ENCODE results near the gene CCSER1.

Gene CCSER1

GRCh38 chr4:91015861-91016260, 888.7 kb downstream of the CCSER1 start:
- Histone ChIP-seq H3K4me2 (ENCODE audit: low read depth, low read length, poor library complexity, severe bottlenecking) (no peak overlapping the region), H3K9ac (ENCODE audit: low read depth, low read length, poor library complexity, severe bottlenecking) (no peak overlapping the region), H2AFZ (ENCODE audit: low read length) (no peak overlapping the region), H3K36me3 (ENCODE audit: insufficient read depth, low read length) (no peaks in the 10 kb centered on the region), H3K9me3 (ENCODE audit: insufficient read depth, low read depth, low read length) (no peaks in the 10 kb centered on the region), H3K4me1 (ENCODE audit: insufficient read depth, low read length, poor library complexity, severe bottlenecking) (no peaks in the 10 kb centered on the region), H3K4me3 (ENCODE audit: low read length, poor library complexity, severe bottlenecking) (no peak overlapping the region), H3K9me2 (replicated peaks; ENCODE audit: low read depth, low read length) (no peaks in the 10 kb centered on the region), H3K79me2 (ENCODE audit: insufficient read depth, low read length) (no peaks in the 10 kb centered on the region), H4K20me1 (ENCODE audit: insufficient read depth, low read length, poor library complexity, severe bottlenecking) (no peaks in the 10 kb centered on the region), H3K27me3 (ENCODE audit: insufficient read depth, low read length, poor library complexity, severe bottlenecking) (no peaks in the 10 kb centered on the region), H3F3A (ENCODE audit: low read depth) (no peaks in the 10 kb centered on the region)
- TF ChIP-seq EZH2phosphoT487 (IDR thresholded peaks at IDR 0.05; ENCODE audit: borderline replicate concordance) (no peak), CTCF (conservative IDR thresholded peaks at IDR 0.05; ENCODE audit: low read length) (no peak)

- Histone ChIP-seq H3K4me3 (ENCODE audit: low read length, poor library complexity, severe bottlenecking) (no peak overlapping the region), H3K36me3 (ENCODE audit: insufficient read depth, low read length) (no peaks in the 10 kb centered on the region), H3K9ac (ENCODE audit: low read depth, low read length, poor library complexity, severe bottlenecking) (no peak overlapping the region), H4K20me1 (ENCODE audit: insufficient read depth, low read length, poor library complexity, severe bottlenecking) (no peaks in the 10 kb centered on the region), H3K9me2 (replicated peaks; ENCODE audit: low read depth, low read length) (no peaks in the 10 kb centered on the region), H3K4me1 (ENCODE audit: insufficient read depth, low read length, poor library complexity, severe bottlenecking) (no peaks in the 10 kb centered on the region), H3K79me2 (ENCODE audit: insufficient read depth, low read length) (no peaks in the 10 kb centered on the region), H3K27me3 (ENCODE audit: insufficient read depth, low read length, poor library complexity, severe bottlenecking) (no peaks in the 10 kb centered on the region), H3K4me2 (ENCODE audit: low read depth, low read length, poor library complexity, severe bottlenecking) (no peak overlapping the region), H3F3A (ENCODE audit: low read depth) (no peaks in the 10 kb centered on the region), H2AFZ (ENCODE audit: low read length) (no peak overlapping the region), H3K9me3 (ENCODE audit: insufficient read depth, low read depth, low read length) (no peaks in the 10 kb centered on the region)
- TF ChIP-seq EZH2phosphoT487 (IDR thresholded peaks at IDR 0.05; ENCODE audit: borderline replicate concordance) (no peak), CTCF (conservative IDR thresholded peaks at IDR 0.05; ENCODE audit: low read length) (no peak)
Measured at GRCh38 chr4:91019513-91019912, 892.3 kb downstream of the CCSER1 start.

- Histone ChIP-seq H3F3A (ENCODE audit: low read depth) (no peaks in the 10 kb centered on the region), H3K36me3 (ENCODE audit: insufficient read depth, low read length) (no peaks in the 10 kb centered on the region), H3K9me2 (replicated peaks; ENCODE audit: low read depth, low read length) (no peaks in the 10 kb centered on the region), H3K9me3 (ENCODE audit: insufficient read depth, low read depth, low read length) (no peaks in the 10 kb centered on the region), H3K9ac (ENCODE audit: low read depth, low read length, poor library complexity, severe bottlenecking) (no peak overlapping the region), H3K27me3 (ENCODE audit: insufficient read depth, low read length, poor library complexity, severe bottlenecking) (no peaks in the 10 kb centered on the region), H3K4me3 (ENCODE audit: low read length, poor library complexity, severe bottlenecking) (no peak overlapping the region), H2AFZ (ENCODE audit: low read length) (no peak overlapping the region), H3K4me1 (ENCODE audit: insufficient read depth, low read length, poor library complexity, severe bottlenecking) (no peaks in the 10 kb centered on the region), H3K79me2 (ENCODE audit: insufficient read depth, low read length) (no peaks in the 10 kb centered on the region), H4K20me1 (ENCODE audit: insufficient read depth, low read length, poor library complexity, severe bottlenecking) (no peaks in the 10 kb centered on the region), H3K4me2 (ENCODE audit: low read depth, low read length, poor library complexity, severe bottlenecking) (no peak overlapping the region)
- no peak for TF ChIP-seq CTCF (conservative IDR thresholded peaks at IDR 0.05; ENCODE audit: low read length)
Measured at GRCh38 chr4:91025241-91026148, 898.3 kb downstream of the CCSER1 start.

Data from Loucy (cell line).